ENCODE results near the gene OMP.

DNA sequence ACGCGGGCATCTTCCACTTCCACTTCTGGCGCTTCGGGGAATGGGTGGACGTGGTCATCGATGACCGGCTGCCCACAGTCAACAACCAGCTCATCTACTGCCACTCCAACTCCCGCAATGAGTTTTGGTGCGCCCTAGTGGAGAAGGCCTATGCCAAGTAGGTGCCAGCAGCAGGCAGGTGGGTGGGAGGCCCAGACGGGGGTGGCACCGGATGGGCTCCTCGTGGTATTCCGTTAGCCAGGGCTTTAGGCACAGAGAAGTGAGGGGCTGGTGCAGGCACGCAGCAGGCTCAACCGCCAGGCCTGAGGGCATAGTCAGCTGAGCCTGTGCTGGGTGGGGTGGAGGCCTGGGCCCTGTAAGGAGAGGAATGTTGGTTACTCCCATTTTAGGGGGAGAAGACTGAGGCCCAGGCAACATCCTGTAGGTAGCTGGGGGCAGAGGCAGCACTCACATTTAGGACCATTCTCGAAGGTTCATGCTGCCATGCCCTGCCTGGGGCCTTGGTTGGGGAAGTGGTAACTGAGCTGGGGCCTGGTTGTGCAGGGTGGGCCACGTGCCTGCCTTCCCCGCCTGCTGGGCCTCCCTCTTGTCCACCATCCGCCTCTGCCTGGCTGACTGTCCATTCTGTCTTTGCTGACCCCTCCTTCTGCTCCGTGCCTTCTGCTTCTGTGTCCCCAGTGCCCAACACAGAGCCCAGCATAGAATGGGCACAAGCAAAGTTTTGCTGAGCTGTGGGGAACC lies 10.2 kb downstream of the OMP start:
- TF ChIP-seq POLR2A (IDR thresholded peaks at IDR 0.05; ENCODE audit: low read depth, low read length) (no peak), POLR2AphosphoS5 (IDR thresholded peaks at IDR 0.05; ENCODE audit: low read depth, low read length) (no peak), TAF1 (IDR thresholded peaks at IDR 0.05; ENCODE audit: low read depth, low read length) (no peak), POU2F2 (IDR thresholded peaks at IDR 0.05; ENCODE audit: low read depth, low read length) (no peak)

Data from GM12891 (cell line).